ENCODE measurements around the gene DPP6. TPM values are rescaled to one million over a fixed set of nuclear protein-coding genes. Genes with fewer than 3 reads are reported as not detected.
A peak's percentile ranks its signal among the peaks of the same experiment; 100 is the strongest.

DPP6 gene
- total and polyA plus RNA-seq, 9 of the 15 experiments (the other 6 are each of a cell fraction or from before 2014, with no cell fraction given) = not detected

GRCh38 chr7:154913638-154914307, 861.6 kb downstream of the DPP6 start (continued):
- no peak for TF ChIP-seq ZNF395 (CRISPR knock-in tag; IDR thresholded peaks at IDR 0.05)
- TF ChIP-seq JUN (IDR thresholded peaks at IDR 0.05; ENCODE audit: borderline replicate concordance, low read depth, low read length) = no peak
- TF ChIP-seq JUN (CRISPR knock-in tag; IDR thresholded peaks at IDR 0.05; ENCODE audit: borderline replicate concordance) = peak; percentile 49; the same call in 1 of the 2 replicates
- no peak for TF ChIP-seq TSC22D4 (tag; IDR thresholded peaks at IDR 0.05)

GRCh38 chr7:154914308-154914995, 862.3 kb downstream of the DPP6 start:
- in situ Hi-C loops (cut with MboI) = no loop called here
- Histone ChIP-seq H3K4me2 (ENCODE audit: insufficient read depth, low read length) (no peak overlapping the region), H4K20me1 (replicated peaks; ENCODE audit: control insufficient read depth, insufficient read depth, low read length) (no peaks in the 10 kb centered on the region), H3K27ac (ENCODE audit: extremely low read depth, low read depth, low read length) (no peak overlapping the region), H3K9me3 (replicated peaks; ENCODE audit: control insufficient read depth, insufficient read depth, low read depth, low read length) (no peaks in the 10 kb centered on the region), H3K79me2 (ENCODE audit: control insufficient read depth, insufficient read depth, low read length) (no peaks in the 10 kb centered on the region), H3K27me3 (ENCODE audit: control insufficient read depth in 2 of 2, insufficient read depth in 2 of 2, low read length in 2 of 2) (peaks cover 24 to 92% of the 10 kb centered on the region in 2 experiments), H3K36me3 (ENCODE audit: control insufficient read depth, insufficient read depth, low read length) (no peaks in the 10 kb centered on the region), H2AFZ (ENCODE audit: low read depth, low read length) (no peak overlapping the region), H3K4me1 (replicated peaks in 1 of 2; ENCODE audit: control insufficient read depth in 2 of 2, insufficient read depth in 2 of 2, low read length in 2 of 2) (peaks cover 0 to 20% of the 10 kb centered on the region in 2 experiments; a peak in 2 of 5 replicates), H3K9me1 (ENCODE audit: control insufficient read depth, insufficient read depth, low read length) (no peaks in the 10 kb centered on the region), H3K9ac (ENCODE audit: insufficient read depth in 1 of 2, low read depth in 2 of 2, low read length in 2 of 2) (no peak overlapping the region; a peak in 1 of 4 replicates), H3K4me3 (no peak overlapping the region)
- 16% methylated on average over 36 of the region's 36 CpGs for WGBS (ENCODE audit: insufficient coverage, low coverage, missing lambda C conversion rate)
- FAIRE-seq (no peak), ATAC-seq (no peak; the same call in 2 of the 3 replicates), DNase-seq (ENCODE audit: extremely low read depth in 1 of 4, low spot score in 3 of 4) (no peak)
- TF ChIP-seq ATF6 (CRISPR knock-in tag; IDR thresholded peaks at IDR 0.05) (no peak), ZNF695 (CRISPR knock-in tag; IDR thresholded peaks at IDR 0.05) (no peak), HNRNPL (IDR thresholded peaks at IDR 0.05; ENCODE audit: low read depth, low read length) (no peak), THRB (CRISPR knock-in tag; conservative IDR thresholded peaks at IDR 0.05) (no peak)
- intact Hi-C loops (cut with micrococcal nuclease) = loop anchor here (5.0 kb wide), 1 partner anchor 278 kb away; no protein-coding TSS in a partner anchor
- CTCF ChIA-PET (ENCODE audit: low intra/inter-chr PET ratio) = interaction anchor here (0.7 to 1.9 kb wide), 4 partner anchors 12 to 854 kb away, joined by 3 to 8 read pairs (median 6); no protein-coding TSS in a partner anchor
- no TSS peak for BruUV-seq (replicated peaks)
- POLR2A ChIA-PET = interaction anchor here (0.7 kb wide), 1 partner anchor 362 kb away, joined by 3 read pairs; no protein-coding TSS in a partner anchor
